Left lung (tissue), 10 donors: Measurements from ENCODE around the gene TENM3. TPM values are rescaled to one million over a fixed set of nuclear protein-coding genes. Genes with fewer than 3 reads are reported as not detected.

ENCODE experiments used
- ATAC-seq: fragments of 200-7000 bp; cut with Tn5 transposase; one replicate; pipeline ENCODE4 v1.9.1; 2020; ENCODE audit warnings: moderate library complexity
- DNase-seq, 4 donors: peaks; one replicate each; pipeline ENCODE4 v3.0.0-alpha.2; 2013 to 2020
- H3K27ac ChIP-seq, 2 donors: fragments of 200-600 bp; sonication (generic) in 1 of 2; one replicate each; pipeline versions ENCODE4 v1.5.0 to v1.8.0; 2020 to 2021
- H3K27me3 ChIP-seq, 2 donors: fragments of 200-600 bp; sonication (generic) in 1 of 2; one replicate each; pipeline versions ENCODE4 v1.5.0 to v1.8.0; 2020 to 2021
- H3K36me3 ChIP-seq, 2 donors: fragments of 200-600 bp; sonication (generic) in 1 of 2; one replicate each; pipeline versions ENCODE4 v1.5.0 to v1.8.0; 2020 to 2021
- H3K4me1 ChIP-seq, 2 donors: fragments of 200-600 bp; one replicate each; pipeline ENCODE4 v1.8.0; 2021
- H3K4me3 ChIP-seq, 2 donors: fragments of 200-600 bp; sonication (generic) in 1 of 2; one replicate each; pipeline versions ENCODE4 v1.5.0 to v1.8.0; 2020 to 2021; ENCODE audit warnings: mild to moderate bottlenecking in 1 of 2
- H3K9me3 ChIP-seq, 2 donors: fragments of 200-600 bp; sonication (generic) in 1 of 2; one replicate each; pipeline versions ENCODE4 v1.5.0 to v1.8.0; 2020 to 2021
- intact Hi-C, 2 donors: fragments of 100-400 bp; cut with DNase I; formaldehyde crosslinking; loops; one replicate each; pipeline versions ENCODE4 v1.11.2 to v1.14.2; 2022
- polyA plus RNA-seq, 6 donors: library from polyadenylated mRNA; unstranded; fragments of 120-200 nt; gene quantifications; one replicate each; pipeline ENCODE4 v1.2.1, GENCODE V29; 2013; ENCODE audit not compliant: insufficient read length in 6 of 6
- total RNA-seq, 2 donors: library from RNA; stranded (reverse); fragmentation: NEBNext Ultra II Directional; extraction: Animal tissue kit (Norgen Biotek cat#: 25700); gene quantifications; one replicate each; pipeline ENCODE4 v1.2.1, GENCODE V29; 2021
- TF ChIP-seq, protein P1 (sequence below), 2 donors: fragments of 200-600 bp; sonication (generic) in 1 of 2; IDR thresholded peaks; one replicate each; pipeline versions ENCODE4 v1.5.0 to v1.8.0; 2021; ENCODE audit warnings: antibody characterized with exemption in 2 of 2
- donor health status: DM: no; HTN: yes; CAD: no.
- donor health status: DM: no; HTN: no; CAD: no.

TENM3 gene
- total and polyA plus RNA-seq, 8 donors = 2.2 to 5.6 (median 3.1) TPM

DNA sequence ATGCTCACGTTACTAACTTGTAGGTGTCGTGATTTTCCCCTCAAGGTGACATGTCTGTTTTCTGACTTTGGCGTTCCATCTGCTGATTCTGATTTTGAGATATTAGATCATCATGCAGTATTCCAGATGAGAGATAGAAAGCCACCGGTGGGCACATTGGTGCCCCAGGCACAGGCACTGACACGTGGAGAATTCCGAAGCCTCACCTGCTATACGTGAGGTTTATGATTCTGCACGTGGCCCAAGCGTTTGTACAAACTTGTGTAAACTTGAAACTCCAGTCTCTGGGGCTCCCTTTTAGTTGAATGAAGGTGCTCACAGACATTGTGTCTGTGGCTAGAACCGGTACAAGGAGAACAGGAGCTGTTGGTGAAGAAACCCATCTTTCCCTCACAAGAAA lies 81.1 kb downstream of the TENM3 start:
- H3K4me1 ChIP-seq = no peaks in the 10 kb centered on the region
- no peaks in the 10 kb centered on the region for H3K36me3 ChIP-seq
- H3K9me3 ChIP-seq = peaks cover 0 to 4% of the 10 kb centered on the region in 2 donors
- TF ChIP-seq, protein P1, sequence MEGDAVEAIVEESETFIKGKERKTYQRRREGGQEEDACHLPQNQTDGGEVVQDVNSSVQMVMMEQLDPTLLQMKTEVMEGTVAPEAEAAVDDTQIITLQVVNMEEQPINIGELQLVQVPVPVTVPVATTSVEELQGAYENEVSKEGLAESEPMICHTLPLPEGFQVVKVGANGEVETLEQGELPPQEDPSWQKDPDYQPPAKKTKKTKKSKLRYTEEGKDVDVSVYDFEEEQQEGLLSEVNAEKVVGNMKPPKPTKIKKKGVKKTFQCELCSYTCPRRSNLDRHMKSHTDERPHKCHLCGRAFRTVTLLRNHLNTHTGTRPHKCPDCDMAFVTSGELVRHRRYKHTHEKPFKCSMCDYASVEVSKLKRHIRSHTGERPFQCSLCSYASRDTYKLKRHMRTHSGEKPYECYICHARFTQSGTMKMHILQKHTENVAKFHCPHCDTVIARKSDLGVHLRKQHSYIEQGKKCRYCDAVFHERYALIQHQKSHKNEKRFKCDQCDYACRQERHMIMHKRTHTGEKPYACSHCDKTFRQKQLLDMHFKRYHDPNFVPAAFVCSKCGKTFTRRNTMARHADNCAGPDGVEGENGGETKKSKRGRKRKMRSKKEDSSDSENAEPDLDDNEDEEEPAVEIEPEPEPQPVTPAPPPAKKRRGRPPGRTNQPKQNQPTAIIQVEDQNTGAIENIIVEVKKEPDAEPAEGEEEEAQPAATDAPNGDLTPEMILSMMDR (IDR thresholded peaks at IDR 0.05) = no peak
- no peak overlapping the region for H3K27ac ChIP-seq
- ATAC-seq = no peak
- no peak for DNase-seq
- no peak overlapping the region for H3K4me3 ChIP-seq
- intact Hi-C loops = no loop called here
- H3K27me3 ChIP-seq = no peaks in the 10 kb centered on the region

DNA sequence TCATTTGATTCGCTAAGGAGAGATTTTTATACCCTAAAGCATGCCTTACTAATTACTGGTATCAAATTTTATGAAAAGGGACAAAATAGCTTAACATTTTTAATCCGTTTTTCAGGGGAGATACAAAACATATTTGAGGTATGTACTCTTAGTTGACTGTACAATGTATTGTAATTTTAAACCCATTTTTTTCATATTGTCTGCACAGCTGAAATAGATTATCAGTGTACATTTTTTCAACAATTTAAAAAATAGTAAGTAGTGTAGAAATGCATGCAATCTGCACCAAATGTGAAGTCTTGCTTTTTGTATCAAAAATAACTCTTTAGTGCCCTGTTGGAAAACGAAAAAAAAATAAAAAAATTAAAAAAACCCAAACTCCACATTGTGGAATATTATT lies 82.2 kb downstream of the TENM3 start:
- H3K27me3 ChIP-seq = no peaks in the 10 kb centered on the region
- no peak overlapping the region for H3K27ac ChIP-seq
- H3K4me3 ChIP-seq = no peak overlapping the region
- H3K4me1 ChIP-seq = no peaks in the 10 kb centered on the region
- no peaks in the 10 kb centered on the region for H3K36me3 ChIP-seq
- DNase-seq (no peak), ATAC-seq (no peak)
- intact Hi-C loops = no loop called here
- peaks cover 0 to 4% of the 10 kb centered on the region in 2 donors for H3K9me3 ChIP-seq
- TF ChIP-seq, protein P1 (IDR thresholded peaks at IDR 0.05) = no peak

DNA sequence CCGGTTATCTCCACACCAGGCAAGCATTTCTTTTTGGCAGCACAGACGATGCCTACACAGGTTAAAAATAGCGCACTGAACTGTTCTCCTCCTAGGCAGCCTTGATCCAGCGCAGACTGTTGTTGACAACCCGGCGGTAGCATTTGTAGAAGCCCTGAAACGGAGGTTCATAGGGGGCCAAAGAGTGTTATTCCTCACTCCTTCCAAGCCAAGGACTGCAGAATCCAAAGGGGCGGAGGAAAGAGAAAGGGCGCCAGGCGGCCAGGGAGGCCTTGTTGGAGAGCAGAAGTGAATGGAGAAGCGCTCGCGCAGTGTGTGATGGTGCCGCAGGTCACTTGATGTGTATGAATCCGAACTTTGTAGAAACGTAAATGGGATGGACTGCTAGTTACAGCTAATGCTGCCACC lies 82.7 kb downstream of the TENM3 start:
- no peak overlapping the region for H3K4me3 ChIP-seq
- H3K4me1 ChIP-seq = no peaks in the 10 kb centered on the region
- DNase-seq = no peak
- TF ChIP-seq, protein P1 (IDR thresholded peaks at IDR 0.05) = no peak
- no peaks in the 10 kb centered on the region for H3K36me3 ChIP-seq
- no peaks in the 10 kb centered on the region for H3K27me3 ChIP-seq
- no peak for ATAC-seq
- H3K27ac ChIP-seq = no peak overlapping the region
- peaks cover 0 to 4% of the 10 kb centered on the region in 2 donors for H3K9me3 ChIP-seq
- intact Hi-C loops = no loop called here

DNA sequence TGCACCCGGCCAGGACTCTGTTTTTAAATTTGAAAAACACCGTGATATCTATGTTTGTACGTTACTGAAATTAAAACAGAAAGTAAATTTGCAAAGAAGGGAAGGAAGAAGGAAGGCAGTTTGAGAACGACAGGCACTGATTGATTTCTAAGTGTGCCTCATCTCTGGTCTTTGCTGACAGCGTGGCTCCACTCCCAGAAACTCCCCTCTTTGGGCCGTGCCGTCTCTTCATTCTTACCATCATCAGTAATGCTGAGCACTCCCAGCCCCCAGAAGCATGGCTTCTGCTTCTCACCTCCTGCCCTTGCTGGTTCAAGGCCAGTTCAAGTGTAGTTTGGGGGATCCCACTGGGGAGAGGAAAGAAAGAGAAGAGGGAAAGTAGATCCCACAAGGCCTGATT lies 85.3 kb downstream of the TENM3 start:
- Histone ChIP-seq H3K27ac (no peak overlapping the region), H3K27me3 (no peaks in the 10 kb centered on the region), H3K9me3 (peaks cover 0 to 2% of the 10 kb centered on the region in 2 donors), H3K36me3 (no peaks in the 10 kb centered on the region), H3K4me3 (no peak overlapping the region), H3K4me1 (no peaks in the 10 kb centered on the region)
- DNase-seq (no peak), ATAC-seq (no peak)
- intact Hi-C loops = no loop called here
- TF ChIP-seq, protein P1 (IDR thresholded peaks at IDR 0.05) = no peak

DNA sequence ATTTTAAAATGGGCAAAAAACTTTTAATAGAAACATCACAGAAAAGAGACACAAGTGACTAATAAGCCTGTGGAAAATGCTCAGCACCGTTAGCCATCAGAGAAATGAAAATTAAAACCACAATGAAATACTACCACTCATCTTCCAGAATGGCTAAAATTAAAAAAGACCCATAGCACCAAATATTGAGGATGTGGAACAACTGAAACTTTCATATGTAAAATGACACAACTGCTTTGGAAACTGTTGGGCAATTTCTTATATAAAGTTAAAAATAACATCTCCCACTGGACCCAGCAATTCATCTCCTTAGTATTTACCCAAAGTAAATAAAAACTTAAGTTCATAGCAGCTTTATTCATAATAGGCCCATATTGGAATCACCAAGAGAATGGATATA lies 94.2 kb downstream of the TENM3 start:
- ATAC-seq = no peak
- no peak overlapping the region for H3K27ac ChIP-seq
- intact Hi-C loops = no loop called here

More for the DNA sequence above, 94.2 kb downstream of the TENM3 start:
- Histone ChIP-seq H3K36me3 (no peaks in the 10 kb centered on the region), H3K4me3 (no peak overlapping the region), H3K4me1 (no peaks in the 10 kb centered on the region), H3K27me3 (no peaks in the 10 kb centered on the region), H3K9me3 (no peaks in the 10 kb centered on the region)
- no peak for DNase-seq
- TF ChIP-seq, protein P1 (IDR thresholded peaks at IDR 0.05) = no peak
